ENCODE data around the gene FBLN7. TPM values are rescaled to one million over a fixed set of nuclear protein-coding genes. Genes with fewer than 3 reads are reported as not detected.
A peak's percentile ranks its signal among the peaks of the same experiment; 100 is the strongest.
"Not testable (repeated sequence)": the region's sequence is repeated elsewhere in the genome, so short reads cannot be mapped to it uniquely, and the experiment has no call there.

FBLN7 gene
- total RNA-seq, 1 donor from 2014 or later: 1.0 TPM

DNA sequence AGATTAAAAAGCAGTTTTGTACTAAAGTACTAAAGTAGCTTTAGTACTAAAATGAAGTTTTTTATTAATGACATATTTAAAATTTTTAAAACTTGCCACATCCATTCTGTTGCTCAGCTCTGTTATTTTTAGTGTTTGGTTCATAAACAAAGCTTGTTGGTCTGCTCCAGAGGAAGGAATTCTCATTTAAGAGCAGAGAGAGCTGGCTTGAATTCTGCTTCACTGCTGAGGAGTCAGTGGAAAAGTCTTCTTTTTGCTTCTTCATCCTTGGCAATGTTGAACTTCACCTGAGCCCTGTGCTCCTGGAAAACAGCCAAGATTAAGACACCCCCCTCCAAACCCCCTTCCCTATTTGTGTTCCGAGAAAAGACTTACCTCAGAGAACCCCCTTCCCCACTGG lies 42.5 kb upstream of the FBLN7 start:
- TF ChIP-seq, protein P1, sequence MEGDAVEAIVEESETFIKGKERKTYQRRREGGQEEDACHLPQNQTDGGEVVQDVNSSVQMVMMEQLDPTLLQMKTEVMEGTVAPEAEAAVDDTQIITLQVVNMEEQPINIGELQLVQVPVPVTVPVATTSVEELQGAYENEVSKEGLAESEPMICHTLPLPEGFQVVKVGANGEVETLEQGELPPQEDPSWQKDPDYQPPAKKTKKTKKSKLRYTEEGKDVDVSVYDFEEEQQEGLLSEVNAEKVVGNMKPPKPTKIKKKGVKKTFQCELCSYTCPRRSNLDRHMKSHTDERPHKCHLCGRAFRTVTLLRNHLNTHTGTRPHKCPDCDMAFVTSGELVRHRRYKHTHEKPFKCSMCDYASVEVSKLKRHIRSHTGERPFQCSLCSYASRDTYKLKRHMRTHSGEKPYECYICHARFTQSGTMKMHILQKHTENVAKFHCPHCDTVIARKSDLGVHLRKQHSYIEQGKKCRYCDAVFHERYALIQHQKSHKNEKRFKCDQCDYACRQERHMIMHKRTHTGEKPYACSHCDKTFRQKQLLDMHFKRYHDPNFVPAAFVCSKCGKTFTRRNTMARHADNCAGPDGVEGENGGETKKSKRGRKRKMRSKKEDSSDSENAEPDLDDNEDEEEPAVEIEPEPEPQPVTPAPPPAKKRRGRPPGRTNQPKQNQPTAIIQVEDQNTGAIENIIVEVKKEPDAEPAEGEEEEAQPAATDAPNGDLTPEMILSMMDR (IDR thresholded peaks at IDR 0.05): no peak
- Mint-ChIP-seq H3K4me1 (ENCODE audit: low read depth) (peaks cover 31% of the 10 kb centered on the region), H3K4me3 (ENCODE audit: unreplicated experiment) (no peak overlapping the region), H3K36me3 (ENCODE audit: low read depth) (peaks cover 23% of the 10 kb centered on the region), H3K27me3 (ENCODE audit: low read depth) (no peaks in the 10 kb centered on the region), H3K9me3 (ENCODE audit: low read depth) (no peaks in the 10 kb centered on the region), H3K27ac (ENCODE audit: unreplicated experiment) (no peak overlapping the region)
- no peak for DNase-seq (ENCODE audit: low spot score)

- Mint-ChIP-seq H3K9me3 (ENCODE audit: low read depth) (no peaks in the 10 kb centered on the region), H3K4me1 (ENCODE audit: low read depth) (peaks cover 31% of the 10 kb centered on the region), H3K36me3 (ENCODE audit: low read depth) (peaks cover 23% of the 10 kb centered on the region), H3K27me3 (ENCODE audit: low read depth) (no peaks in the 10 kb centered on the region), H3K4me3 (ENCODE audit: unreplicated experiment) (no peak overlapping the region), H3K27ac (ENCODE audit: unreplicated experiment) (peak overlapping the region; percentile 28)
- DNase-seq (ENCODE audit: low spot score): no peak
- TF ChIP-seq, protein P1 (IDR thresholded peaks at IDR 0.05): no peak
These were observed 42.1 kb upstream of the FBLN7 start for GRCh38 chr2:112096098-112096497.

- TF ChIP-seq, protein P1 (IDR thresholded peaks at IDR 0.05): no peak
- peaks cover 2% of the 10 kb centered on the region for H3K4me1 Mint-ChIP-seq (ENCODE audit: low read depth)
- DNase-seq (ENCODE audit: low spot score): no peak
- H3K4me3 Mint-ChIP-seq (ENCODE audit: unreplicated experiment): no peak overlapping the region
- H3K27me3 Mint-ChIP-seq (ENCODE audit: low read depth): no peaks in the 10 kb centered on the region
- peaks cover 61% of the 10 kb centered on the region for H3K36me3 Mint-ChIP-seq (ENCODE audit: low read depth)
- no peak overlapping the region for H3K27ac Mint-ChIP-seq (ENCODE audit: unreplicated experiment)
- H3K9me3 Mint-ChIP-seq (ENCODE audit: low read depth): peaks cover 28% of the 10 kb centered on the region
These were observed 29.9 kb upstream of the FBLN7 start for GRCh38 chr2:112108178-112108832.

DNA sequence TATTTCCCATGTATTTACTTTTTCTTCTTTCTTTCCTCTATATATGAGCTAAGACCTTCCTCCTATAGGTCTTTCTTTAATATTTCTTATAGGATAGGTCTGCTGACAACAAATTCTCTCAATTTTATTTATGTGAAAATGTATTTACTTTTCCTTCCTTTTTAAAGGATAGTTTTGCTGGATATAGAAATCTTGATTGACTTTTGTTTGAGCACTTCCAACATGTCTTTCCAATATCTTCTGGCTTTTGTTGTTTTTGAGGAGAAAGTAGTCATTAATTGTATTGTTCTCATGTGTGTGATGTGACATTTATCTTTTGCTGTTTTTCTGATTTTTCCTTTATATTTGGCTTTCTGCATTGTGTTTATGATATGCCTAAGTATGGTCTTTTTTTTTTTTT lies 28.9 kb upstream of the FBLN7 start:
- DNase-seq (ENCODE audit: low spot score): no peak
- Mint-ChIP-seq H3K27ac (ENCODE audit: unreplicated experiment) (no peak overlapping the region), H3K36me3 (ENCODE audit: low read depth) (peaks cover 57% of the 10 kb centered on the region), H3K27me3 (ENCODE audit: low read depth) (no peaks in the 10 kb centered on the region), H3K9me3 (ENCODE audit: low read depth) (peaks cover 28% of the 10 kb centered on the region), H3K4me3 (ENCODE audit: unreplicated experiment) (no peak overlapping the region), H3K4me1 (ENCODE audit: low read depth) (peaks cover 2% of the 10 kb centered on the region)
- TF ChIP-seq, protein P1 (IDR thresholded peaks at IDR 0.05): no peak

GRCh38 chr2:112110966-112111365 lies 27.2 kb upstream of the FBLN7 start:
- H3K36me3 Mint-ChIP-seq (ENCODE audit: low read depth): peaks cover 56% of the 10 kb centered on the region
- H3K4me3 Mint-ChIP-seq (ENCODE audit: unreplicated experiment): no peak overlapping the region
- H3K4me1 Mint-ChIP-seq (ENCODE audit: low read depth): peaks cover 2% of the 10 kb centered on the region
- TF ChIP-seq, protein P1 (IDR thresholded peaks at IDR 0.05): no peak
- DNase-seq (ENCODE audit: low spot score): no peak
- peaks cover 28% of the 10 kb centered on the region for H3K9me3 Mint-ChIP-seq (ENCODE audit: low read depth)
- H3K27me3 Mint-ChIP-seq (ENCODE audit: low read depth): no peaks in the 10 kb centered on the region
- H3K27ac Mint-ChIP-seq (ENCODE audit: unreplicated experiment): no peak overlapping the region

- H3K27ac Mint-ChIP-seq (ENCODE audit: unreplicated experiment); H3K4me1 Mint-ChIP-seq (ENCODE audit: low read depth); H3K4me3 Mint-ChIP-seq (ENCODE audit: unreplicated experiment); DNase-seq (ENCODE audit: low spot score); H3K27me3 Mint-ChIP-seq (ENCODE audit: low read depth): not testable (repeated sequence)
- Mint-ChIP-seq H3K36me3 (ENCODE audit: low read depth) (peaks cover 48% of the 10 kb centered on the region), H3K9me3 (ENCODE audit: low read depth) (peaks cover 23% of the 10 kb centered on the region)
These were observed 24.8 kb upstream of the FBLN7 start for GRCh38 chr2:112113354-112113753.
